BLaER1 treated with 17β-estradiol and CSF1 and Interleukin-3, amounts not matched to agents 10 nM and 100 nM (cell line): ENCODE measurements around the gene CCDC12.
"Not testable (repeated sequence)": the region's sequence is repeated elsewhere in the genome, so short reads cannot be mapped to it uniquely, and the experiment has no call there.

Experiments used
- H3K27ac ChIP-seq, 11 experiments: shearing (Covaris generic); formaldehyde crosslinking; 2 replicates each; pipeline ENCODE4 v1.8.1; 2022
- H3K27me3 ChIP-seq, 11 experiments: shearing (Covaris generic); formaldehyde crosslinking; 2 replicates each; pipeline ENCODE4 v1.8.1; 2022
- H3K36me3 ChIP-seq, 11 experiments: shearing (Covaris generic); formaldehyde crosslinking; 2 replicates each; pipeline ENCODE4 v1.8.1; 2022
- H3K4me1 ChIP-seq, 10 experiments: shearing (Covaris generic); formaldehyde crosslinking; 2 replicates each; pipeline ENCODE4 v1.8.1; 2022
- H3K4me2 ChIP-seq, 11 experiments: shearing (Covaris generic); formaldehyde crosslinking; 2 replicates each; pipeline ENCODE4 v1.8.1; 2022
- H3K4me3 ChIP-seq, 10 experiments: shearing (Covaris generic); formaldehyde crosslinking; 2 replicates each; pipeline ENCODE4 v1.8.1; 2022
- H3K9ac ChIP-seq, 11 experiments: shearing (Covaris generic); formaldehyde crosslinking; 2 replicates each; pipeline ENCODE4 v1.8.1; 2022
- H3K9me3 ChIP-seq, 11 experiments: shearing (Covaris generic); formaldehyde crosslinking; replicated peaks in 1 of 11; 2 replicates each; pipeline ENCODE4 v1.8.1; 2022
- H4K20me1 ChIP-seq, 11 experiments: shearing (Covaris generic); formaldehyde crosslinking; 2 replicates each; pipeline ENCODE4 v1.8.1; 2022
- Cebpa-rat ChIP-seq, 11 experiments: shearing (Covaris generic); IDR thresholded peaks; 2 replicates each; pipeline ENCODE4 v1.8.1; 2022

Gene CCDC12

GRCh38 chr3:46918202-46918601 is 58.3 kb downstream of the CCDC12 start:
- H3K9ac ChIP-seq = no peak overlapping the region
- TF ChIP-seq Cebpa-rat (IDR thresholded peaks at IDR 0.05) = no peak
- H3K4me3 ChIP-seq = no peak overlapping the region
- H3K27ac ChIP-seq = no peak overlapping the region
- H3K4me2 ChIP-seq = no peak overlapping the region
- H3K4me1 ChIP-seq = peaks cover 5 to 13% (median 6%) of the 10 kb centered on the region in 10 experiments; a peak in 18 of 20 replicates
- no peaks in the 10 kb centered on the region for H3K27me3 ChIP-seq
- H3K9me3 ChIP-seq = peaks cover 0 to 36% (median 26%) of the 10 kb centered on the region in 11 experiments; a peak in 19 of 22 replicates
- H4K20me1 ChIP-seq = peaks cover 4 to 36% (median 17%) of the 10 kb centered on the region in 11 experiments; a peak in 17 of 22 replicates
- H3K36me3 ChIP-seq = peaks cover 68 to 89% (median 80%) of the 10 kb centered on the region in 11 experiments

- TF ChIP-seq Cebpa-rat (IDR thresholded peaks at IDR 0.05) = no peak
- Histone ChIP-seq H3K36me3 (peaks cover 59 to 83% (median 71%) of the 10 kb centered on the region in 11 experiments), H4K20me1 (peaks cover 0 to 26% (median 8%) of the 10 kb centered on the region in 11 experiments; a peak in 13 of 22 replicates)
Measured at GRCh38 chr3:46917257-46917656, 59.3 kb downstream of the CCDC12 start.

DNA sequence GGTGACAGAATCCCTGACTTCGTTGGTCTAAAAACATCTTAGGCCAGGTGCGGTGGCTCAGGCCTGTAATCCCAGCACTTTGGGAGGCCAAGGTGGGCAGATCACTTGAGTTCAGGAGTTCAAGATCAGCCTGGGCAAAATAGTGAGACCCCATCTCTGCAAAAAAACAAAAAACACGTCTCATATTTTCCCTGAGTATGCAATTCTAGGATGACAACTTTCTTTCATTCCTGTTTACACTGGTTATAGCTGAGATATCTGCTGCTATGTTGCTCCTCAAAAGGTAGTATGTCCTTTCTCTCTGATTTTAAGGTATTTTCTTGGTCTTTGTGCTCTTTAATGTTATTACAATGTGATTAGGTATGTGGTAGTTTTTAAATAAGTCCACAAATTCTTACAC is 59.7 kb downstream of the CCDC12 start:
- Histone ChIP-seq H3K9me3 (peaks cover 0 to 36% (median 26%) of the 10 kb centered on the region in 11 experiments; a peak in 19 of 22 replicates), H3K4me1 (peaks cover 0 to 8% (median 0%) of the 10 kb centered on the region in 10 experiments; a peak in 1 of 20 replicates), H3K4me2 (no peak overlapping the region), H3K27ac (no peak overlapping the region), H3K9ac (no peak overlapping the region), H3K36me3 (peaks cover 54 to 78% (median 66%) of the 10 kb centered on the region in 11 experiments), H3K4me3 (no peak overlapping the region), H3K27me3 (no peaks in the 10 kb centered on the region), H4K20me1 (peaks cover 0 to 22% (median 3%) of the 10 kb centered on the region in 11 experiments; a peak in 10 of 22 replicates)
- no peak for TF ChIP-seq Cebpa-rat (IDR thresholded peaks at IDR 0.05)

More at GRCh38 chr3:46917257-46917656, 59.3 kb downstream of the CCDC12 start:
- H3K4me1 ChIP-seq = peaks cover 0 to 8% (median 0%) of the 10 kb centered on the region in 10 experiments; a peak in 1 of 20 replicates
- no peak overlapping the region for H3K9ac ChIP-seq
- peaks cover 0 to 36% (median 26%) of the 10 kb centered on the region in 11 experiments; a peak in 19 of 22 replicates for H3K9me3 ChIP-seq
- H3K4me2 ChIP-seq = no peak overlapping the region
- no peaks in the 10 kb centered on the region for H3K27me3 ChIP-seq
- H3K27ac ChIP-seq = no peak overlapping the region
- no peak overlapping the region for H3K4me3 ChIP-seq

DNA sequence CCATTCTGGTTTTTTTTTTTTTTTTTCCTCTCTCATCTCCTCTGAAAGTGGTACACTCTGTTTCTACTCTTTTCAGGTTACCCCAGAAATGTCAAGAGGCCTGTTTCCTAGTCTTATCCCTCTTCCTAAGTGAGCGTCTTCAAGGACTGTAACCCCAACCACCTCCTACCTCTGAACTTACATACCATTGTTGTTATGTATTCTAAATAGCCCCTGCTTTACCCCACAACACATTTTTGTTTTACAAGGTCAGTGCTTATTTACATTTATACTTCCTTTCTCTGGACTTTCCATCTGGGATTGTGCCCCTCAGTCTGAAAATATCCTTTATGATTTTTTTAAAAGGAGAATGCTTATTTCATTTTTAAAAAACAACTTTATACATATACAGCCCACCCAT is 60.3 kb downstream of the CCDC12 start:
- no peak overlapping the region for H3K9ac ChIP-seq
- no peaks in the 10 kb centered on the region for H3K27me3 ChIP-seq
- peaks cover 0 to 22% (median 0%) of the 10 kb centered on the region in 11 experiments; a peak in 6 of 22 replicates for H4K20me1 ChIP-seq
- no peak for TF ChIP-seq Cebpa-rat (IDR thresholded peaks at IDR 0.05)
- peaks cover 0 to 36% (median 26%) of the 10 kb centered on the region in 11 experiments; a peak in 19 of 22 replicates for H3K9me3 ChIP-seq
- no peak overlapping the region for H3K27ac ChIP-seq
- no peak overlapping the region for H3K4me2 ChIP-seq
- H3K4me3 ChIP-seq = no peak overlapping the region
- H3K36me3 ChIP-seq = peaks cover 49 to 73% (median 61%) of the 10 kb centered on the region in 11 experiments
- peaks cover 0 to 8% (median 0%) of the 10 kb centered on the region in 10 experiments; a peak in 1 of 20 replicates for H3K4me1 ChIP-seq

DNA sequence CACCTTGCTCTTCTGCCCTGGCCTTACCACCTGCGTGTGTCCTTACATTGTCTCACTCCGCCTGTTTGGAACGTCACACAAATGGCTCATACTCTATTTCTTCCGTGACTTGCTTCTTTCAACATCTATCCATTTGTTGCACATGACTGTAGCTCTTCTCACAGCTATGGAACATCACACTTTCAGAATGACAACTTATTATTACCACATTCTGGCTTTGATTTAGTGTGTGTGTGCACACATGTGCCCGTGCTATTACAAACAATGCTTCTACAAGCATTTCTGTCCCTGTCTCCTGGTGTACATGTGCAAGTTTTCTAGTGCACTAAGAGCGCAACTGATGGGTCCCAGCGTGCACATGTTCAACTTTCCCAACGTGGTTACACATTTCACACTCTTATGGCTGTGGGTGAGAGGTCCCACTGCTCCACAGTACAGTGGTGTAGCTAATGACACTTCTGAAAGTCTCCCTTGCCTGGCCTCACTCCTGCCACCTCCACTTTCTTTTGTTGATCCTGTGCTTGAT is 61.2 kb downstream of the CCDC12 start:
- Histone ChIP-seq H3K36me3 (peaks cover 40 to 64% (median 52%) of the 10 kb centered on the region in 11 experiments), H4K20me1 (peaks cover 0 to 19% (median 0%) of the 10 kb centered on the region in 11 experiments; a peak in 4 of 22 replicates), H3K27ac (no peak overlapping the region), H3K9me3 (peaks cover 0 to 29% (median 24%) of the 10 kb centered on the region in 11 experiments; a peak in 19 of 22 replicates), H3K4me1 (peaks cover 0 to 8% (median 2%) of the 10 kb centered on the region in 10 experiments; a peak in 13 of 20 replicates), H3K4me2 (no peak overlapping the region), H3K4me3 (no peak overlapping the region), H3K9ac (no peak overlapping the region), H3K27me3 (no peaks in the 10 kb centered on the region)
- TF ChIP-seq Cebpa-rat (IDR thresholded peaks at IDR 0.05) = no peak

DNA sequence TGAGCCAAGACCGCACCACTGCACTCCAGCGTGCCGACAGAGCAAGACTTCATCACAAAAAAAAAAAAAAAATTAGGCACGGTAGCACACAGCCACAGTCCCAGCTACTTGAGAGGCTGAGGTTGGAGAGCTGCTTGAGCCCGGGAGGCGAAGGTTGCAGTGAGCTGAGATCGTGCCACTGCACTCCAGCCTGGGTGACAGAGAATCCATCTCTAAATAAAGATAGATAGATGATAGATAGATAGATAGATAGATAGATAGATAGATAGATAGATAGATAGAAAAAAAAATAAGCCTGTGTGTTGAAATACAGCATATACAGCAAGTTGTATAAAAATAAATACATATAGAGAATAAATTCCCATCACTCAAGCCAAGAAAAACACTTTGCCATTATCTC is 61.7 kb downstream of the CCDC12 start:
- Histone ChIP-seq H3K27ac (no peak overlapping the region), H3K4me1 (peaks cover 3 to 12% (median 7%) of the 10 kb centered on the region in 10 experiments; a peak in 19 of 20 replicates)
- no peak for TF ChIP-seq Cebpa-rat (IDR thresholded peaks at IDR 0.05)

DNA sequence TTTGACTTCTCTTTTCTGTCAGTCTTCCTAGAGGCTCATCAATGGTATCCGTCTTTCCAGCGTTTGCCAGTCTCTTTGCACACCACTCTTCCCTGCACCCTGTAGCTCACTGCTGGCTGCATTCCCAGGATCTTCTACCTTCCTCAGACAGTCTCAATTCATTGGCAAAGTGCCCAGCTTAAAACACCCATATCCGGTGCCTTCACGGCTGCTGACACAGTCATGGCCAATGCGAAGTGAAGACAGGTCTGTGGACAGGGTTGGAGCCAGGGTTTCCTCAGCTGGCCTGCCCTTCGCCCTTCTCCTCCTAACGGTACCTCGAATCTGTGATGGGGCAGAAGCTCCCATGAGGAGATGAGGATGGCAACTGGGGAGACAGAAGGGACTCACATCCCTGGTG is 62.9 kb downstream of the CCDC12 start:
- TF ChIP-seq Cebpa-rat (IDR thresholded peaks at IDR 0.05) = no peak
- no peak overlapping the region for H3K4me2 ChIP-seq

More for the DNA sequence above, 61.7 kb downstream of the CCDC12 start:
- peaks cover 0 to 24% (median 0%) of the 10 kb centered on the region in 11 experiments; a peak in 4 of 22 replicates for H4K20me1 ChIP-seq
- H3K9ac ChIP-seq = no peak overlapping the region
- no peak overlapping the region for H3K4me3 ChIP-seq
- no peaks in the 10 kb centered on the region for H3K27me3 ChIP-seq
- peaks cover 0 to 26% (median 23%) of the 10 kb centered on the region in 11 experiments; a peak in 19 of 22 replicates for H3K9me3 ChIP-seq
- H3K36me3 ChIP-seq = peaks cover 35 to 59% (median 47%) of the 10 kb centered on the region in 11 experiments
- no peak overlapping the region for H3K4me2 ChIP-seq

DNA sequence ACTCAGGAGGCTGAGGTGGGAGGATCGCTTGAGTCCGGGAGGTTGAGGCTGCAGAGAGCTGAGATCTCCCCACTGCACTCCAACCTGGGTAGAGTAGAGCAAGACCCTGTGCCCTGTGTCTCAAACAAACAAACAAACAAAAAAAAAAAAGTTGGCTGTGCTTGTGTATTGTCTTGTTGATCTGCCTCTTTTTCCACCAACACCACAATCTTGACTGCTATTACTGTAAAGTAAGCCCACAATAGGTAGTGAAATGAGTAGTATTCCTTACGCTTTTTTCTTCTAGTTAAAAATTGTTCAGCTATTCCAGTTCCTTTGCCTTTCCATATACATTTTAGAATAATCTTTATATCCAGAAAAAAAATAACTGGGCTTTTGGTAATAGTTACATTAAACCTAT is 63.6 kb downstream of the CCDC12 start:
- Histone ChIP-seq H3K27ac (no peak overlapping the region), H4K20me1 (peaks cover 0 to 33% (median 0%) of the 10 kb centered on the region in 11 experiments; a peak in 7 of 22 replicates), H3K4me3 (no peak overlapping the region), H3K9ac (no peak overlapping the region), H3K27me3 (no peaks in the 10 kb centered on the region), H3K9me3 (peaks cover 0 to 8% (median 4%) of the 10 kb centered on the region in 11 experiments; a peak in 16 of 22 replicates), H3K4me2 (no peak overlapping the region), H3K36me3 (peaks cover 16 to 40% (median 28%) of the 10 kb centered on the region in 11 experiments), H3K4me1 (peaks cover 13 to 25% (median 23%) of the 10 kb centered on the region in 10 experiments; a peak in 19 of 20 replicates)
- TF ChIP-seq Cebpa-rat (IDR thresholded peaks at IDR 0.05) = no peak

More for the DNA sequence above, 62.9 kb downstream of the CCDC12 start:
- Histone ChIP-seq H3K36me3 (peaks cover 23 to 47% (median 35%) of the 10 kb centered on the region in 11 experiments), H3K27me3 (no peaks in the 10 kb centered on the region), H3K9ac (no peak overlapping the region), H3K4me1 (peaks cover 13 to 22% (median 18%) of the 10 kb centered on the region in 10 experiments; a peak in 19 of 20 replicates), H4K20me1 (peaks cover 0 to 33% (median 0%) of the 10 kb centered on the region in 11 experiments; a peak in 7 of 22 replicates), H3K4me3 (no peak overlapping the region), H3K9me3 (peaks cover 0 to 14% (median 11%) of the 10 kb centered on the region in 11 experiments; a peak in 19 of 22 replicates), H3K27ac (no peak overlapping the region)

DNA sequence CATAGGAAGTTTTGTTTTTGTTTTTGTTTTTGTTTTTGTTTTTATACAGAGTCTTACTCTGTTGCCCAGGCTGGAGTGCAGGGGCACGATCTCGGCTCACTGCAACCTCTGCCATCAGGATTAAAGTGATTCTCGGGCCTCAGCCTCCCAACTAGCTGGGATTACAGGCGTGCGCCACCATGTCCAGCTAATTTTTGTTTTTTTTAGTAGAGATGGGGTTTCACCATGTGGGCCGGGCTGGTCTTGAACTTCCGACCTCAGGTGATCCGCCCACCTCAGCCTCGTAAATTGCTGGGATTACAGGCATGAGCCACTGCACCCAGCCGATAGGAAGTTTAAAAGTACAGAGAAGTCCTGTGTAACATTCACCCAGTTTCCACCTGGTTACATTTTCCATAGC is 65.6 kb downstream of the CCDC12 start:
- Histone ChIP-seq H3K36me3 (peaks cover 0 to 19% (median 8%) of the 10 kb centered on the region in 11 experiments; a peak in 9 of 22 replicates), H3K4me1 (peaks cover 13 to 25% (median 23%) of the 10 kb centered on the region in 10 experiments; a peak in 19 of 20 replicates), H4K20me1 (peaks cover 0 to 33% (median 0%) of the 10 kb centered on the region in 11 experiments; a peak in 7 of 22 replicates)
- not testable (repeated sequence) for H3K27me3 ChIP-seq, H3K9me3 ChIP-seq, H3K27ac ChIP-seq, H3K9ac ChIP-seq, H3K4me3 ChIP-seq, H3K4me2 ChIP-seq
